T-helper 17 cell (primary cell): Measurements from ENCODE around the gene ATP4B. TPM values are rescaled to one million over a fixed set of nuclear protein-coding genes. Genes with fewer than 3 reads are reported as not detected.

Experiments used
- ATAC-seq: fragments of 150-1000 bp; cut with Tn5 transposase; 2 replicates; pipeline ENCODE4 v1.10.0; 2021; ENCODE audit warnings: mild to moderate bottlenecking, moderate library complexity
- DNase-seq, 3 donors: peaks; one replicate each; pipeline versions ENCODE4 v3.0.0 to v3.0.0-alpha.2; 2020 to 2021
- H3K9me3 ChIP-seq: one replicate; pipeline ENCODE4 v1.7.0; 2013; ENCODE audit warnings: low read length, mild to moderate bottlenecking; ENCODE audit not compliant: control insufficient read depth, poor library complexity, severe bottlenecking
- H3K27ac Mint-ChIP-seq: one replicate; pipeline ENCODE4 v1.8.0; 2022; ENCODE audit warnings: mild to moderate bottlenecking, moderate library complexity, mixed read lengths
- H3K27me3 Mint-ChIP-seq: one replicate; pipeline ENCODE4 v1.8.0; 2022; ENCODE audit warnings: mixed read lengths
- H3K36me3 Mint-ChIP-seq: one replicate; pipeline ENCODE4 v1.8.0; 2022; ENCODE audit warnings: low read depth, mixed read lengths
- H3K4me1 Mint-ChIP-seq: one replicate; pipeline ENCODE4 v1.8.0; 2022; ENCODE audit warnings: mild to moderate bottlenecking, mixed read lengths
- H3K4me3 Mint-ChIP-seq: one replicate; pipeline ENCODE4 v1.8.0; 2022; ENCODE audit warnings: mild to moderate bottlenecking, moderate library complexity, mixed read lengths
- total RNA-seq, 4 donors: library from RNA in 2 of 4; stranded (reverse) in 2 of 4; gene quantifications; one replicate each; pipeline ENCODE4 v1.2.3 and lab custom pipeline; 2022 to 2026

ATP4B gene
- total RNA-seq, 2 donors from 2014 or later = not detected

GRCh38 chr13:113664751-113665596 is 7.0 kb upstream of the ATP4B start:
- ATAC-seq = no peak

GRCh38 chr13:113663934-113664333 is 5.9 kb upstream of the ATP4B start:
- Mint-ChIP-seq H3K4me1 (no peaks in the 10 kb centered on the region), H3K27me3 (peaks cover 4% of the 10 kb centered on the region), H3K4me3 (no peak overlapping the region), H3K27ac (no peak overlapping the region), H3K36me3 (no peaks in the 10 kb centered on the region)
- peaks cover 2% of the 10 kb centered on the region for H3K9me3 ChIP-seq
- DNase-seq = no peak
- ATAC-seq = no peak

More at GRCh38 chr13:113664751-113665596, 7.0 kb upstream of the ATP4B start:
- peaks cover 2% of the 10 kb centered on the region for H3K9me3 ChIP-seq
- no peak for DNase-seq
- H3K27me3 Mint-ChIP-seq = peaks cover 7% of the 10 kb centered on the region
- no peaks in the 10 kb centered on the region for H3K36me3 Mint-ChIP-seq
- no peaks in the 10 kb centered on the region for H3K4me1 Mint-ChIP-seq
- no peak overlapping the region for H3K4me3 Mint-ChIP-seq
- peak overlapping the region; percentile 45 for H3K27ac Mint-ChIP-seq

GRCh38 chr13:113661509-113661908 is 3.5 kb upstream of the ATP4B start:
- peaks cover 2% of the 10 kb centered on the region for H3K9me3 ChIP-seq
- H3K27me3 Mint-ChIP-seq = no peaks in the 10 kb centered on the region
- no peak overlapping the region for H3K27ac Mint-ChIP-seq
- no peak overlapping the region for H3K4me3 Mint-ChIP-seq
- no peak for DNase-seq
- H3K36me3 Mint-ChIP-seq = no peaks in the 10 kb centered on the region
- H3K4me1 Mint-ChIP-seq = no peaks in the 10 kb centered on the region
- no peak for ATAC-seq

- DNase-seq = no peak
Observed at GRCh38 chr13:113660066-113660465, 2.1 kb upstream of the ATP4B start.

GRCh38 chr13:113659337-113659736 is 1.3 kb upstream of the ATP4B start:
- Mint-ChIP-seq H3K4me3 (no peak overlapping the region), H3K4me1 (no peaks in the 10 kb centered on the region), H3K36me3 (no peaks in the 10 kb centered on the region), H3K27me3 (no peaks in the 10 kb centered on the region), H3K27ac (no peak overlapping the region)
- DNase-seq = no peak
- ATAC-seq = no peak
- H3K9me3 ChIP-seq = peaks cover 2% of the 10 kb centered on the region

More at GRCh38 chr13:113660066-113660465, 2.1 kb upstream of the ATP4B start:
- Mint-ChIP-seq H3K4me3 (no peak overlapping the region), H3K27ac (no peak overlapping the region), H3K27me3 (no peaks in the 10 kb centered on the region), H3K36me3 (no peaks in the 10 kb centered on the region), H3K4me1 (no peaks in the 10 kb centered on the region)
- H3K9me3 ChIP-seq = peaks cover 2% of the 10 kb centered on the region
- ATAC-seq = no peak

GRCh38 chr13:113658836-113659235 is 838 bp upstream of the ATP4B start:
- DNase-seq = no peak
- ATAC-seq = no peak
- H3K27me3 Mint-ChIP-seq = no peaks in the 10 kb centered on the region
- no peaks in the 10 kb centered on the region for H3K4me1 Mint-ChIP-seq
- no peak overlapping the region for H3K27ac Mint-ChIP-seq
- H3K9me3 ChIP-seq = peaks cover 2% of the 10 kb centered on the region
- no peaks in the 10 kb centered on the region for H3K36me3 Mint-ChIP-seq
- no peak overlapping the region for H3K4me3 Mint-ChIP-seq

GRCh38 chr13:113656831-113657671 is 947 bp downstream of the ATP4B start:
- DNase-seq (no peak), ATAC-seq (no peak)
- Mint-ChIP-seq H3K4me1 (no peaks in the 10 kb centered on the region), H3K4me3 (no peak overlapping the region), H3K36me3 (no peaks in the 10 kb centered on the region), H3K27me3 (no peaks in the 10 kb centered on the region), H3K27ac (no peak overlapping the region)
- H3K9me3 ChIP-seq = peaks cover 2% of the 10 kb centered on the region

- no peaks in the 10 kb centered on the region for H3K9me3 ChIP-seq
- H3K36me3 Mint-ChIP-seq = no peaks in the 10 kb centered on the region
- H3K4me1 Mint-ChIP-seq = no peaks in the 10 kb centered on the region
- H3K4me3 Mint-ChIP-seq = no peak overlapping the region
- H3K27ac Mint-ChIP-seq = no peak overlapping the region
- no peak for DNase-seq
- H3K27me3 Mint-ChIP-seq = no peaks in the 10 kb centered on the region
- ATAC-seq = no peak
Observed at GRCh38 chr13:113656003-113656588, 1.9 kb downstream of the ATP4B start.

GRCh38 chr13:113655346-113656002 is 2.5 kb downstream of the ATP4B start:
- Mint-ChIP-seq H3K27me3 (no peaks in the 10 kb centered on the region), H3K4me1 (no peaks in the 10 kb centered on the region), H3K4me3 (no peak overlapping the region), H3K27ac (no peak overlapping the region), H3K36me3 (no peaks in the 10 kb centered on the region)
- H3K9me3 ChIP-seq = no peaks in the 10 kb centered on the region
- ATAC-seq (no peak), DNase-seq (no peak)

- DNase-seq = no peak
- ATAC-seq = no peak
- Mint-ChIP-seq H3K27me3 (no peaks in the 10 kb centered on the region), H3K4me3 (no peak overlapping the region), H3K36me3 (no peaks in the 10 kb centered on the region), H3K27ac (no peak overlapping the region), H3K4me1 (no peaks in the 10 kb centered on the region)
- H3K9me3 ChIP-seq = no peaks in the 10 kb centered on the region
Observed at GRCh38 chr13:113654591-113655345, 3.2 kb downstream of the ATP4B start.

- H3K9me3 ChIP-seq = no peaks in the 10 kb centered on the region
- DNase-seq (no peak), ATAC-seq (no peak)
- Mint-ChIP-seq H3K4me3 (no peak overlapping the region), H3K27me3 (no peaks in the 10 kb centered on the region), H3K4me1 (peaks cover 4% of the 10 kb centered on the region), H3K27ac (no peak overlapping the region), H3K36me3 (no peaks in the 10 kb centered on the region)
Observed at GRCh38 chr13:113654175-113654560, 3.8 kb downstream of the ATP4B start.
